ENCODE measurements around the gene GLB1L.
A peak's percentile ranks its signal among the peaks of the same experiment; 100 is the strongest.

Gene GLB1L

GRCh38 chr2:219223831-219224610 lies 21.2 kb downstream of the GLB1L start:
- Mint-ChIP-seq H3K27ac (no peak overlapping the region), H3K4me3 (no peak overlapping the region), H3K9me3 (no peaks in the 10 kb centered on the region), H3K27me3 (no peaks in the 10 kb centered on the region), H3K4me1 (peaks cover 41% of the 10 kb centered on the region)
- no peak for ATAC-seq
- no peak for DNase-seq

- Mint-ChIP-seq H3K9me3 (no peaks in the 10 kb centered on the region), H3K27me3 (no peaks in the 10 kb centered on the region), H3K4me3 (no peak overlapping the region), H3K4me1 (peaks cover 39% of the 10 kb centered on the region), H3K27ac (no peak overlapping the region)
- no peak for ATAC-seq
- no peak for DNase-seq
Measured at GRCh38 chr2:219221957-219222518, 23.2 kb downstream of the GLB1L start.

GRCh38 chr2:219220652-219221402 lies 24.4 kb downstream of the GLB1L start:
- no peak for ATAC-seq
- Mint-ChIP-seq H3K4me3 (no peak overlapping the region), H3K9me3 (no peaks in the 10 kb centered on the region), H3K4me1 (peaks cover 45% of the 10 kb centered on the region), H3K27ac (no peak overlapping the region), H3K27me3 (no peaks in the 10 kb centered on the region)
- DNase-seq: no peak

DNA sequence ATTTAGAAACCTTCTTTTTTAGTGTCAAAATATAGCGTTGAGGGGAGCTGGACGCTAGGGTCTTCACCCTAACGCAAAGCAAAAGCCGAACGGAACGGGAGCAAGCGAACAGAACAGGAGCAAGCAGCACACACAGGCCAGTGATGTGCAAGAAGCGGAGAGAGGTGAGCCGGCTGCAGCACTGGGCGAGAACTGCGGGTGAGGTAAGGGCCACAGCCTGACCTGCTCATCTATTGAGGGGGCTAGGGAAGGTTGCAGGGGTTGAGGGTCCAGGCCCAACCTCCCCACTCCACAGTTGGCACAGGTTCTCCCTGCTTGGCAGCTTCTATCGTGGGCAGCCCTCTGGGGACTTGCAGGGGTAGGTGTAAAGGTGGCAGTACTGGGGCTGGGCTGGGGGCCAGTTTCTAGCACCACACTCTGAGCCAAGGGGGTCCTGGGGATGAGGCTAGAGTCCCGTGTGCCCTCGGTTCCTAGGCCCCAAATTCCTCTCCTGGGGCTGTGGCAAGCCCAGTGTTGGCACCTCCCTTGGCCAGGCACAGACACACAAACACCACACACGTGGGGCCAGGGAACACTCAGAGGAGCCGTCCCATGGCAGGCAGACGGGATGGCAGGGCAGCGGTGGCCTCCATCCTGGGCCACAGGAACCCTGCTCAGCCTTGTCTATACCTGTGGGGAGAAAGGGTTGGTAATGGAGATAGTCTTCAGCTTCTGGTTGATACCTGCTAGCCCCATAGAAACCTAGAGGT lies 25.3 kb downstream of the GLB1L start:
- no peaks in the 10 kb centered on the region for H3K27me3 Mint-ChIP-seq
- H3K4me1 Mint-ChIP-seq: peaks cover 47% of the 10 kb centered on the region
- H3K27ac Mint-ChIP-seq: peak overlapping the region in 1 of 2 donors; percentile 8
- H3K4me3 Mint-ChIP-seq: no peak overlapping the region
- DNase-seq (no peak), ATAC-seq (no peak)
- no peaks in the 10 kb centered on the region for H3K9me3 Mint-ChIP-seq

- peak within 1 kb of the TSS; percentile 87 to 91 for H3K4me3 Mint-ChIP-seq
- H3K27ac Mint-ChIP-seq: peak within 1 kb of the TSS; percentile 80 to 94
- H3K4me1 Mint-ChIP-seq: peaks cover 55% of the 10 kb centered on the region
- ATAC-seq: peak; percentile 84
- peak; percentile 77 to 88 for DNase-seq
- H3K27me3 Mint-ChIP-seq: no peaks in the 10 kb centered on the region
- no peaks in the 10 kb centered on the region for H3K9me3 Mint-ChIP-seq
Measured at GRCh38 chr2:219218732-219219701, 26.2 kb downstream of the GLB1L start, which contains the start of gene ABCB6. Gene ABCB6 (minus strand): TSS chr2:219218958. CDS start chr2:219218673, 285 bp downstream.

DNA sequence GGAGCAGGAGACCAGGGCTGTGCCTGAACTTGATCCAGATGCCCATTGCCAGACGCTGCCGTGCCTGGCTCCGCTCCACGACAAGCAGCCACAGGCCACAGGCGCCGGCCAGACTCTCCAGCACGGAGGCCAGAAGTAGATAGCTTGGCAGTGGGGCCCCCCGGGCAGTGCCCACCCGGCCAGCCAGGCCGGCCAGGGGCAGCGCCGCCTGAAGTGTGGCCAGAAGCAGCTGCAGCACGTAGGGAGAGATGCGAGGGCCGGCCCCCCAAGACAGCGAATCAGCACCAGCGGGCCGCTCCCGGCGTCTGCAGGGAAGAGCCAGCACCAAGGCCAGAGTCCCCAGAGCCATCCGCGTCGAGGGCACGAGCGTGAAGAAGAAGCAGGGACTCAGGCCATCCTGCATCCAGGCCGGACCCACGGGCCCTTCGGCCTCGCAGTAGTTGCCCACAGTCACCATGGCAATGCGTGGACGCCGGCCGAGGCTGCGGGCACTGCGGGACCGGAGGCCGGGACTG lies 27.0 kb downstream of the GLB1L start:
- Mint-ChIP-seq H3K4me3 (peak overlapping the region; percentile 87 to 91), H3K27ac (peak overlapping the region; percentile 73 to 94), H3K9me3 (no peaks in the 10 kb centered on the region), H3K4me1 (peaks cover 55% of the 10 kb centered on the region), H3K27me3 (no peaks in the 10 kb centered on the region)
- DNase-seq: peak in 1 of 2 donors; percentile 30
- peak; percentile 56 for ATAC-seq

- H3K27me3 Mint-ChIP-seq: no peaks in the 10 kb centered on the region
- H3K27ac Mint-ChIP-seq: peak overlapping the region; percentile 23 to 85
- no peak for DNase-seq
- peaks cover 65% of the 10 kb centered on the region for H3K4me1 Mint-ChIP-seq
- ATAC-seq: no peak
- H3K4me3 Mint-ChIP-seq: peak overlapping the region; percentile 48
- no peaks in the 10 kb centered on the region for H3K9me3 Mint-ChIP-seq
Measured at GRCh38 chr2:219216535-219216915, 28.7 kb downstream of the GLB1L start.

DNA sequence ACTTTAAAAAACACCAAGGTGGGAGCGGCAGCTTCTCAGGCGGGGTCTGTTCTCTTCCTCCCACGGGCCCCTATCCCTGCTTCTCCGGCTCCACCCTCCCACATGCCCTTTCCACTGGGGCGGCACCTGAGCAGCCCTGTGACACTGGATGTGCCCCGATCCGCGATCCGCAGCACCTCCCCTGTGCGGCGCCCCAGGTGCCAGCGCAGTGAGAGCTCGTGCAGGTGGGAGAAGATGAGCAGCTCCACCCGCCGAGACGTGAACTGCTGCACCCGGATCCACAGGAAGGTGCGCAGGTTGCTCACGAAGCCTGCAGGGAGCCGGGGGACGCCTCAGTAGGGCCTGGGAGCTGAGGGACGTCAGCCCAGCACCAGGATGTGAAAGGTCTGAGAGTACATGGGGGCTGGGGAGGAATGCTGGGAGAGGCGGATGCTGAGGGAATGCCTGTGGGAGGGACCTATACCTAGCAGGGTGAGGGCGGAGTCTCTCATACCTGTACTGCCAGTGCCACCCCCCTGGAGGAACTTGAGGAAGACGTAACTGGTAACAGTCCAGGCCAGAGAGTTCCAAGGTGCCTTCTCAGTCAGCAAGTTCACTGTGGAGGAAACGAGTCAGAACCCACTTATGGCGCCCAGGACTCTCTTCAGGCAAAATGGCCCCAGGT lies 29.2 kb downstream of the GLB1L start:
- peak overlapping the region in 1 of 2 donors; percentile 41 for H3K4me3 Mint-ChIP-seq
- H3K27me3 Mint-ChIP-seq: no peaks in the 10 kb centered on the region
- H3K27ac Mint-ChIP-seq: no peak overlapping the region
- H3K4me1 Mint-ChIP-seq: peaks cover 70% of the 10 kb centered on the region
- H3K9me3 Mint-ChIP-seq: no peaks in the 10 kb centered on the region
- ATAC-seq (no peak), DNase-seq (no peak)

DNA sequence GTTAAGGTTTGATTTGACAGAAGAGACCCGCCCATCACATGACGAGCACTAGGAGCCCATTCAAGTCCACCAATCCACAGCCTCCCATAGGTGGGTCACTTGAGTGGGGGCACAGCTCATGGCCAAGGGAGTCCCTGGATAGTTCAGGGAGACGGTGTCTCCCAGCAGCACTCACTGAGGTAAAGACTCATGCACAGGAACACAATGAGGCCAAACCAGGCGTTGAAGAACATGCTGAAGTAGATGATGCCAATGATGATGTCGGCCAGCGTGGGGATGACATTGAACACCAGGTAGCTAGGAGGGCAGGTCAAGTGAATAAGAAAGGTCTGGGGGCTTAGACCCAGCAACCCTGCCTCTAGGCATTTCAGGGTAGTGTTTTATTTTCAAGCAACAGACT lies 30.5 kb downstream of the GLB1L start:
- H3K9me3 Mint-ChIP-seq: no peaks in the 10 kb centered on the region
- H3K27ac Mint-ChIP-seq: peak overlapping the region; percentile 1 to 87
- ATAC-seq (no peak), DNase-seq (no peak)
- H3K4me3 Mint-ChIP-seq: no peak overlapping the region
- no peaks in the 10 kb centered on the region for H3K27me3 Mint-ChIP-seq
- H3K4me1 Mint-ChIP-seq: peaks cover 71% of the 10 kb centered on the region

DNA sequence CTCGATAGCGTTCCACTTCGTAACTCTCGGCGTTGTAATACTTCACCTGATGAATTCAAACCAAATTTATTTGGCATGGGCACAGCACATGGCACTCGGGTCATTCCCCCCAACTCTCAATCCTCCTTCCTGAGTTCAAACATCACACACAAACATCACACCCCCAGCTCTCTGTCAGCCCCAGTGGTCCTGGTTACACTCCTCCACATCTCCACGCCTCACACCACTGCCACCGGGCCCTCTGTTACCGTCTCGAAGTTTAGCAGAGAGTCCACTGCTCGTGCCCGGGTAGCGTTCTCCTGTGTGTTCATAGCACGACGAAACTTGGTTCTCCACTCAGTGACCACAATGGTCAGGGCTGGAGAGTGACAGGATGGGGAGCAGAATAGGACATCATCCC lies 31.1 kb downstream of the GLB1L start:
- Mint-ChIP-seq H3K9me3 (no peaks in the 10 kb centered on the region), H3K4me3 (no peak overlapping the region), H3K27ac (peak overlapping the region in 1 of 2 donors; percentile 61), H3K27me3 (no peaks in the 10 kb centered on the region), H3K4me1 (peaks cover 71% of the 10 kb centered on the region)
- DNase-seq: no peak
- no peak for ATAC-seq

- H3K27ac Mint-ChIP-seq: no peak overlapping the region
- H3K4me1 Mint-ChIP-seq: peaks cover 72% of the 10 kb centered on the region
Measured at GRCh38 chr2:219213486-219214071, 31.7 kb downstream of the GLB1L start.

GRCh38 chr2:219213026-219213415 lies 32.2 kb downstream of the GLB1L start:
- no peaks in the 10 kb centered on the region for H3K27me3 Mint-ChIP-seq
- no peak overlapping the region for H3K4me3 Mint-ChIP-seq
- H3K27ac Mint-ChIP-seq: no peak overlapping the region
- no peaks in the 10 kb centered on the region for H3K9me3 Mint-ChIP-seq
- ATAC-seq (no peak), DNase-seq (no peak)
- peaks cover 75% of the 10 kb centered on the region for H3K4me1 Mint-ChIP-seq

More at GRCh38 chr2:219213486-219214071, 31.7 kb downstream of the GLB1L start:
- DNase-seq (no peak), ATAC-seq (no peak)
- Mint-ChIP-seq H3K4me3 (no peak overlapping the region), H3K9me3 (no peaks in the 10 kb centered on the region), H3K27me3 (no peaks in the 10 kb centered on the region)

DNA sequence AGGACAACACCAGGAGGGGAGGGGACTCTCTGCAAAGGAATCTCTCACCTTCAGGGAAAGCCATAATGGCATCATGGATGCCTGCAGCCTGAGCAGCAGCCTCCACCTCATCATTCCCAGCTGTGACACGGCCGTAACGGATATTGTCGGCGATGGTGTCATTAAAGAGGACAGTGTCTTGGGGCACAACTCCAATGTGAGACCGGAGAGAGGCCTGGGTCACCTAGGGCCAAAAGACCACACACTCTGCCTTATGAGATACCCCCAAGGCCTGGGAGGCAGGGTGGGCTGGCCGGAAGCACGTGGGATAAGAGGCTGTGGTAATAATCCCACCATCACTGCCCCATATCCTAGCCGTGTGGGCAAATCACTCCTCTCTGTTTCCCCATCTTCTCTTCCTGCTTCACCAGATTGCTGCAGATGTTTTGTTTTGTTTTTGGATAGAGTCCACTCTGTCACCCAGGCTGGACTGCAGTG lies 34.3 kb downstream of the GLB1L start:
- ATAC-seq (no peak), DNase-seq (no peak)
- Mint-ChIP-seq H3K4me3 (no peak overlapping the region), H3K27me3 (no peaks in the 10 kb centered on the region), H3K4me1 (peaks cover 66% of the 10 kb centered on the region), H3K27ac (peak overlapping the region; percentile 89 to 92), H3K9me3 (no peaks in the 10 kb centered on the region)
